DND-41 (cell line): ENCODE data around the gene CBX4.

Experiments
- CTCF ChIP-seq: IDR thresholded peaks from 2 replicates; pipeline ENCODE4 v1.5.1; 2012; ENCODE audit warnings: borderline replicate concordance, low read length, moderate library complexity, mild to moderate bottlenecking; ENCODE audit not compliant: poor library complexity, severe bottlenecking; ENCODE audit errors: extremely low read depth
- EZH2 ChIP-seq: IDR thresholded peaks from 3 replicates; pipeline ENCODE4 v1.6.1; 2012; ENCODE audit warnings: borderline replicate concordance, low read depth, mild to moderate bottlenecking, moderate library complexity, low read length, inconsistent platforms; ENCODE audit not compliant: severe bottlenecking

GRCh38 chr17:79878329-79878947 is 39.2 kb upstream of the CBX4 start:
- TF ChIP-seq CTCF (no peak), EZH2 (no peak)
